Gastrocnemius medialis (tissue), 4 donors: ENCODE results near the gene EYS.

Experiments used
- POLR2A ChIP-seq, 2 donors: fragments of 450-650 bp; IDR thresholded peaks; one replicate each; pipeline ENCODE4 v1.6.1; 2017; ENCODE audit warnings: antibody characterized with exemption in 2 of 2, mild to moderate bottlenecking in 2 of 2, moderate library complexity in 2 of 2
- TF ChIP-seq, protein P1 (sequence below), 5 experiments: fragments of 450-650 bp in 3 of 5; fragments of 200-600 bp in 2 of 5; sonication (generic) in 2 of 5; IDR thresholded peaks in 4 of 5; conservative IDR thresholded peaks in 1 of 5; 1 replicate in 4 of 5; 2 replicates in 1 of 5; pipeline ENCODE4 v1.5.1; 2016 to 2019; ENCODE audit warnings: antibody characterized with exemption in 5 of 5, mild to moderate bottlenecking in 3 of 5, moderate library complexity in 3 of 5

- TF ChIP-seq, protein P1, sequence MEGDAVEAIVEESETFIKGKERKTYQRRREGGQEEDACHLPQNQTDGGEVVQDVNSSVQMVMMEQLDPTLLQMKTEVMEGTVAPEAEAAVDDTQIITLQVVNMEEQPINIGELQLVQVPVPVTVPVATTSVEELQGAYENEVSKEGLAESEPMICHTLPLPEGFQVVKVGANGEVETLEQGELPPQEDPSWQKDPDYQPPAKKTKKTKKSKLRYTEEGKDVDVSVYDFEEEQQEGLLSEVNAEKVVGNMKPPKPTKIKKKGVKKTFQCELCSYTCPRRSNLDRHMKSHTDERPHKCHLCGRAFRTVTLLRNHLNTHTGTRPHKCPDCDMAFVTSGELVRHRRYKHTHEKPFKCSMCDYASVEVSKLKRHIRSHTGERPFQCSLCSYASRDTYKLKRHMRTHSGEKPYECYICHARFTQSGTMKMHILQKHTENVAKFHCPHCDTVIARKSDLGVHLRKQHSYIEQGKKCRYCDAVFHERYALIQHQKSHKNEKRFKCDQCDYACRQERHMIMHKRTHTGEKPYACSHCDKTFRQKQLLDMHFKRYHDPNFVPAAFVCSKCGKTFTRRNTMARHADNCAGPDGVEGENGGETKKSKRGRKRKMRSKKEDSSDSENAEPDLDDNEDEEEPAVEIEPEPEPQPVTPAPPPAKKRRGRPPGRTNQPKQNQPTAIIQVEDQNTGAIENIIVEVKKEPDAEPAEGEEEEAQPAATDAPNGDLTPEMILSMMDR (IDR thresholded peaks at IDR 0.05 in 4 of 5, conservative IDR thresholded peaks at IDR 0.05 in 1 of 5), result no peak
- no peak for TF ChIP-seq POLR2A (IDR thresholded peaks at IDR 0.05)
These were observed 1731.3 kb downstream of the EYS start for GRCh38 chr6:63975699-63976098.
